ENCODE data around the gene ACSL6.

The ACSL6 gene

GRCh38 chr5:131979816-131980215 is 31.6 kb downstream of the ACSL6 start:
- DNase-seq (ENCODE audit: low spot score): no peak

GRCh38 chr5:131977212-131977604 is 34.2 kb downstream of the ACSL6 start:
- DNase-seq (ENCODE audit: low spot score): no peak

GRCh38 chr5:131976414-131977211 is 34.8 kb downstream of the ACSL6 start:
- DNase-seq (ENCODE audit: low spot score): no peak

- no peak for DNase-seq (ENCODE audit: low spot score)
Observed at GRCh38 chr5:131974956-131975726, 36.3 kb downstream of the ACSL6 start.

- DNase-seq (ENCODE audit: low spot score): no peak
Observed at GRCh38 chr5:131974622-131974955, 36.9 kb downstream of the ACSL6 start.

- DNase-seq (ENCODE audit: low spot score): no peak
Observed at GRCh38 chr5:131974016-131974415, 37.4 kb downstream of the ACSL6 start.

GRCh38 chr5:131973089-131973712 is 38.3 kb downstream of the ACSL6 start:
- no peak for DNase-seq (ENCODE audit: low spot score)

GRCh38 chr5:131968396-131968954 is 43.0 kb downstream of the ACSL6 start:
- no peak for DNase-seq (ENCODE audit: low spot score)

- DNase-seq (ENCODE audit: low spot score): no peak
Observed at GRCh38 chr5:131966551-131966950, 44.9 kb downstream of the ACSL6 start.

GRCh38 chr5:131965826-131966415 is 45.5 kb downstream of the ACSL6 start:
- no peak for DNase-seq (ENCODE audit: low spot score)

GRCh38 chr5:131959906-131960305 is 51.6 kb downstream of the ACSL6 start:
- DNase-seq (ENCODE audit: low spot score): no peak

GRCh38 chr5:131959136-131959535 is 52.3 kb downstream of the ACSL6 start:
- DNase-seq (ENCODE audit: low spot score): no peak

- no peak for DNase-seq (ENCODE audit: low spot score)
Observed at GRCh38 chr5:131957721-131958441, 53.6 kb downstream of the ACSL6 start.

- no peak for DNase-seq (ENCODE audit: low spot score)
Observed at GRCh38 chr5:131953969-131954368, 57.5 kb downstream of the ACSL6 start.

- no peak for DNase-seq (ENCODE audit: low spot score)
Observed at GRCh38 chr5:131952301-131952857, 59.1 kb downstream of the ACSL6 start.

- DNase-seq (ENCODE audit: low spot score): no peak
Observed at GRCh38 chr5:131950706-131951105, 60.8 kb downstream of the ACSL6 start.

GRCh38 chr5:131947445-131947844 is 64.0 kb downstream of the ACSL6 start:
- no peak for DNase-seq (ENCODE audit: low spot score)

GRCh38 chr5:131945551-131946168 is 65.8 kb downstream of the ACSL6 start, which contains the start of gene MEIKIN:
MEIKIN (minus strand) TSS chr5:131945663; CDS start chr5:131945505, 158 bp downstream.
- no peak for DNase-seq (ENCODE audit: low spot score)

- no peak for DNase-seq (ENCODE audit: low spot score)
Observed at GRCh38 chr5:131944702-131945550, 66.5 kb downstream of the ACSL6 start.

GRCh38 chr5:131943916-131944315 is 67.5 kb downstream of the ACSL6 start:
- DNase-seq (ENCODE audit: low spot score): no peak

All from germinal center (tissue), 1 donor.